GM19239 (cell line): ENCODE data around the gene MCAT.
"Not testable (repeated sequence)": the region's sequence is repeated elsewhere in the genome, so short reads cannot be mapped to it uniquely, and the experiment has no call there.

Source experiments
- DNase-seq: peaks from one replicate; pipeline ENCODE4 v3.0.0; 2011; ENCODE audit warnings: low spot score; ENCODE audit not compliant: insufficient read length
- FAIRE-seq: peaks from 2 replicates; lab custom pipeline; 2011; peaks lifted over from hg19 to GRCh38; lab: Jason Lieb, UNC

Gene MCAT

GRCh38 chr22:43131773-43132501, 11.3 kb downstream of the MCAT start:
- FAIRE-seq (no peak), DNase-seq (no peak)

- DNase-seq (no peak), FAIRE-seq (no peak)
Measured at GRCh38 chr22:43129426-43130425, 13.5 kb downstream of the MCAT start.

GRCh38 chr22:43128928-43129424, 14.2 kb downstream of the MCAT start:
- DNase-seq, result no peak
- no peak for FAIRE-seq

- FAIRE-seq, result no peak
- DNase-seq, result no peak
Measured at GRCh38 chr22:43128116-43128515, 15.1 kb downstream of the MCAT start.

GRCh38 chr22:43127166-43127908, 15.9 kb downstream of the MCAT start:
- DNase-seq, result no peak
- FAIRE-seq, result no peak

- DNase-seq (no peak), FAIRE-seq (no peak)
Measured at GRCh38 chr22:43126501-43127165, 16.6 kb downstream of the MCAT start.

GRCh38 chr22:43118953-43119458, 24.2 kb downstream of the MCAT start:
- DNase-seq (peak; percentile 59), FAIRE-seq (peak; percentile 94)

GRCh38 chr22:43118024-43118849, 25.0 kb downstream of the MCAT start:
- no peak for DNase-seq
- peak; percentile 11 for FAIRE-seq

- no peak for FAIRE-seq
- DNase-seq, result no peak
Measured at GRCh38 chr22:43116932-43117331, 26.3 kb downstream of the MCAT start.

GRCh38 chr22:43114958-43115357, 28.2 kb downstream of the MCAT start:
- DNase-seq, result no peak
- FAIRE-seq, result no peak

- DNase-seq (no peak), FAIRE-seq (peak; percentile 33)
Measured at GRCh38 chr22:43113526-43114251, 29.5 kb downstream of the MCAT start.

GRCh38 chr22:43110927-43111623, 32.1 kb downstream of the MCAT start:
- DNase-seq (no peak), FAIRE-seq (no peak)

- no peak for DNase-seq
- FAIRE-seq, result peak; percentile 93
Measured at GRCh38 chr22:43110444-43110926, 32.7 kb downstream of the MCAT start, which contains the start of gene BIK. Gene BIK (plus strand): TSS chr22:43110750. CDS start chr22:43124023, 13,273 bp downstream.

- DNase-seq (no peak), FAIRE-seq (no peak)
Measured at GRCh38 chr22:43109921-43110443, 33.2 kb downstream of the MCAT start.

GRCh38 chr22:43109511-43109910, 33.7 kb downstream of the MCAT start:
- no peak for FAIRE-seq
- DNase-seq, result no peak

GRCh38 chr22:43106302-43106701, 36.9 kb downstream of the MCAT start:
- DNase-seq, result no peak
- FAIRE-seq, result no peak

GRCh38 chr22:43104950-43105349, 38.2 kb downstream of the MCAT start:
- FAIRE-seq, DNase-seq: not testable (repeated sequence)
